ENCODE results near the gene ELP5. TPM values are rescaled to one million over a fixed set of nuclear protein-coding genes. Genes with fewer than 3 reads are reported as not detected.

The ELP5 gene
- total RNA-seq, 1 experiment from 2014 or later, result 20.3 TPM

DNA sequence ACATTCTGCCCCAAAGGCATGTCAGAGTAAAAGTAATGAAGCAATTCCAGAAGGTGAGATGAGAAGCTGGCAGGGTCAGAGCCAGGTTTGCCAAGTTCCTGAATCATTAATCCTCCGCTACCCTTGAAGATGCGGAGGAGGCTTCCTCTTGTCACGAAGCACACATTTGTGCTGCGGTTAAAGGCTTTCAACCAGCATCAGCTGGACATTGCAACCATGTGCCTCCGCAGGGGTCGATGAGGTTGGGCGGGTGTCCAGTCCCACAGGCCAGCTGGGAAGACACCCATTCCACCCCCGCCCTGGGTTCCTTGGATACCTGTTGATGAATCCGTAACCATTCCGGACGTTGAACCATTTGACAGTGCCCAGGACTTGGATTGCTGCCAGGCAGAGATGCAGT is 41.1 kb downstream of the ELP5 start:
- no TSS peak for BruUV-seq (replicated peaks)
- H3K4me1 Mint-ChIP-seq (ENCODE audit: low read depth, unreplicated experiment), result peaks cover 15% of the 10 kb centered on the region
- intact Hi-C loops (cut with micrococcal nuclease; ENCODE audit: unreplicated experiment), result no loop called here
- H3K27ac Mint-ChIP-seq (ENCODE audit: unreplicated experiment), result no peak overlapping the region
- no peaks in the 10 kb centered on the region for H3K9me3 Mint-ChIP-seq (ENCODE audit: low read depth, unreplicated experiment)
- H3K4me3 Mint-ChIP-seq (ENCODE audit: low read depth, unreplicated experiment), result no peak overlapping the region
- DNase-seq, result no peak
- H3K36me3 Mint-ChIP-seq (ENCODE audit: insufficient read depth, unreplicated experiment), result peaks cover 8% of the 10 kb centered on the region
- peaks cover 20% of the 10 kb centered on the region for H3K27me3 Mint-ChIP-seq (ENCODE audit: unreplicated experiment)
- TF ChIP-seq, protein P1, sequence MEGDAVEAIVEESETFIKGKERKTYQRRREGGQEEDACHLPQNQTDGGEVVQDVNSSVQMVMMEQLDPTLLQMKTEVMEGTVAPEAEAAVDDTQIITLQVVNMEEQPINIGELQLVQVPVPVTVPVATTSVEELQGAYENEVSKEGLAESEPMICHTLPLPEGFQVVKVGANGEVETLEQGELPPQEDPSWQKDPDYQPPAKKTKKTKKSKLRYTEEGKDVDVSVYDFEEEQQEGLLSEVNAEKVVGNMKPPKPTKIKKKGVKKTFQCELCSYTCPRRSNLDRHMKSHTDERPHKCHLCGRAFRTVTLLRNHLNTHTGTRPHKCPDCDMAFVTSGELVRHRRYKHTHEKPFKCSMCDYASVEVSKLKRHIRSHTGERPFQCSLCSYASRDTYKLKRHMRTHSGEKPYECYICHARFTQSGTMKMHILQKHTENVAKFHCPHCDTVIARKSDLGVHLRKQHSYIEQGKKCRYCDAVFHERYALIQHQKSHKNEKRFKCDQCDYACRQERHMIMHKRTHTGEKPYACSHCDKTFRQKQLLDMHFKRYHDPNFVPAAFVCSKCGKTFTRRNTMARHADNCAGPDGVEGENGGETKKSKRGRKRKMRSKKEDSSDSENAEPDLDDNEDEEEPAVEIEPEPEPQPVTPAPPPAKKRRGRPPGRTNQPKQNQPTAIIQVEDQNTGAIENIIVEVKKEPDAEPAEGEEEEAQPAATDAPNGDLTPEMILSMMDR (IDR thresholded peaks at IDR 0.05; ENCODE audit: unreplicated experiment), result no peak
- CTCF ChIA-PET, result no interaction called here

DNA sequence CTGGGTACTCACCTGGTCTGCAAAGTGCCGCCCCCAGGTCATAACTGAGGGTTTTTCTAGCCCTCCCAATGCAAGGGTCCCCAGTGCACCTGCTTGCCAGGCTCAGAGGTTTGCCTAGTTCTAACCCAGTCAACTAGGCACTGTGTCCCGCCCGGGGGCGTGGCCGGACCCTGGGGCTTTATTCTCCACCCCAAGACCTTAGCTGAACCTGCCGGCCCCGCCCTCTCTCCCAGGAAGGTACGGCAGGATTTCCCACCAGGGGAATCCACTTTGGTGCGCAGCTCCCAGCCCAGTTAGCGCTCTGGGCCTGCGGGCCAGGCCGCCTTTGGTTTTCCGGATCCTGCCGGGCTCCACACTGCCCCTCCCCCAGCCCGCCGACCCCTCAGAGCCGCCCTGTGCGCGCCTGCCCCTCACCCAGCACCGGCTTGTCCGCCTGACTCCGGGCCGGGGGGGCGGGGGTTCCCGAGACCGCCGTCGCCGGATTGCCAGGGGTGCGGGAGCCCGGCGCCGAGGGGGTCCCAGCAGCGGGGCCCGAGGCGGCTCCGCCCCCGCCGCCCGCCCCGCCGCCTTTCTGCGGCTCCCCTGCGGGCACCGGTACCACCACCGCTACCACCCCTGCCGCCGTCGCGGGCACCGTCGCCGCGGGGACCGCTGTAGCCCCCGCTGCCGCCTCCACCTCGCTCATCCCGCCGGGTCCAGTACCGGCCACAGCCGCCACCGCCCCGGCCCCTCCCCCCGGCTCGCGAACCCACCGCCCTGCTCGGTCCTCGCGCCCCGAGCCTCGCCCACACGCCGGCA is 42.0 kb downstream of the ELP5 start:
- peaks cover 15% of the 10 kb centered on the region for H3K4me1 Mint-ChIP-seq (ENCODE audit: low read depth, unreplicated experiment)
- BruUV-seq (replicated peaks), result no TSS peak
- TF ChIP-seq, protein P1 (IDR thresholded peaks at IDR 0.05; ENCODE audit: unreplicated experiment), result no peak
- H3K36me3 Mint-ChIP-seq (ENCODE audit: insufficient read depth, unreplicated experiment), result peaks cover 8% of the 10 kb centered on the region
- DNase-seq, result no peak
- intact Hi-C loops (cut with micrococcal nuclease; ENCODE audit: unreplicated experiment), result loop anchor here (2.0 kb wide), 1 partner anchor 13 kb away; the partner anchor contains the start of gene SLC2A4
- no peaks in the 10 kb centered on the region for H3K9me3 Mint-ChIP-seq (ENCODE audit: low read depth, unreplicated experiment)
- CTCF ChIA-PET, result no interaction called here
- H3K27ac Mint-ChIP-seq (ENCODE audit: unreplicated experiment), result no peak overlapping the region
- peaks cover 12% of the 10 kb centered on the region for H3K27me3 Mint-ChIP-seq (ENCODE audit: unreplicated experiment)
- no peak overlapping the region for H3K4me3 Mint-ChIP-seq (ENCODE audit: low read depth, unreplicated experiment)

DNA sequence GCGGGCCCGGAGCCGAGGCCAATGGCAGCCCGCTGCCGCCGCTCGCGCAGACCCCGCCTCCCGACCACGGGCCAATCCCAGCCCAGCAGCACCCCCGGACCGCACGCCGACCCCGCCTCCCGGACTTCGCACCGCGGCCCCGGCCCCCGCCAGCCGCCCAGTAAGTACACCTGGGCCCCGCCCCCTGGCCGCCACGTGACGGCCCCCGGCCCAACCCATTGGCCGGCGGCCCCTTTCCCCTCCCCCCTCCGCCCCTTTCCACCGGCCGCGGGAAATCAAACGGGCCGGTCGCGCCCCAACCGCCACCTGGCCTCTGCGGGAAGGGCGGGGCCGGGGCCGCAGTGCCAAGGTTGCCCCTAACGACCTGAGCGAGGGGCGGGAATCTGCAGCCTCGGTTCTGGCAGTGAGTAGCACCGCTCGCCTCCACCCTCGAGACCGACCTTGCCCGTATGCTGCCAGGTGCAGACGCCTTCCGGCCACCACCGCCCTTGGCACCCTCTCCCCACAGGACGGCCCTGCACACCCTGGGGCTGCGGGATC is 42.7 kb downstream of the ELP5 start, which contains the start of gene YBX2:
YBX2 (minus strand) TSS at position 26 of the 540 bp plus-strand sequence. CDS start 139 bp downstream, outside the sequence.
- no peak within 1 kb of the TSS for H3K27ac Mint-ChIP-seq (ENCODE audit: unreplicated experiment)
- BruUV-seq (replicated peaks), result no TSS peak
- TF ChIP-seq, protein P1 (IDR thresholded peaks at IDR 0.05; ENCODE audit: unreplicated experiment), result no peak
- CTCF ChIA-PET, result no interaction called here
- H3K9me3 Mint-ChIP-seq (ENCODE audit: low read depth, unreplicated experiment), result no peaks in the 10 kb centered on the region
- intact Hi-C loops (cut with micrococcal nuclease; ENCODE audit: unreplicated experiment), result loop anchor here (2.0 kb wide), 1 partner anchor 14 kb away; the partner anchor contains the start of gene SLC2A4
- peak; percentile 68 for DNase-seq
- peaks cover 8% of the 10 kb centered on the region for H3K36me3 Mint-ChIP-seq (ENCODE audit: insufficient read depth, unreplicated experiment)
- peaks cover 15% of the 10 kb centered on the region for H3K4me1 Mint-ChIP-seq (ENCODE audit: low read depth, unreplicated experiment)
- H3K27me3 Mint-ChIP-seq (ENCODE audit: unreplicated experiment), result peaks cover 15% of the 10 kb centered on the region
- H3K4me3 Mint-ChIP-seq (ENCODE audit: low read depth, unreplicated experiment), result peak within 1 kb of the TSS; percentile 46

DNA sequence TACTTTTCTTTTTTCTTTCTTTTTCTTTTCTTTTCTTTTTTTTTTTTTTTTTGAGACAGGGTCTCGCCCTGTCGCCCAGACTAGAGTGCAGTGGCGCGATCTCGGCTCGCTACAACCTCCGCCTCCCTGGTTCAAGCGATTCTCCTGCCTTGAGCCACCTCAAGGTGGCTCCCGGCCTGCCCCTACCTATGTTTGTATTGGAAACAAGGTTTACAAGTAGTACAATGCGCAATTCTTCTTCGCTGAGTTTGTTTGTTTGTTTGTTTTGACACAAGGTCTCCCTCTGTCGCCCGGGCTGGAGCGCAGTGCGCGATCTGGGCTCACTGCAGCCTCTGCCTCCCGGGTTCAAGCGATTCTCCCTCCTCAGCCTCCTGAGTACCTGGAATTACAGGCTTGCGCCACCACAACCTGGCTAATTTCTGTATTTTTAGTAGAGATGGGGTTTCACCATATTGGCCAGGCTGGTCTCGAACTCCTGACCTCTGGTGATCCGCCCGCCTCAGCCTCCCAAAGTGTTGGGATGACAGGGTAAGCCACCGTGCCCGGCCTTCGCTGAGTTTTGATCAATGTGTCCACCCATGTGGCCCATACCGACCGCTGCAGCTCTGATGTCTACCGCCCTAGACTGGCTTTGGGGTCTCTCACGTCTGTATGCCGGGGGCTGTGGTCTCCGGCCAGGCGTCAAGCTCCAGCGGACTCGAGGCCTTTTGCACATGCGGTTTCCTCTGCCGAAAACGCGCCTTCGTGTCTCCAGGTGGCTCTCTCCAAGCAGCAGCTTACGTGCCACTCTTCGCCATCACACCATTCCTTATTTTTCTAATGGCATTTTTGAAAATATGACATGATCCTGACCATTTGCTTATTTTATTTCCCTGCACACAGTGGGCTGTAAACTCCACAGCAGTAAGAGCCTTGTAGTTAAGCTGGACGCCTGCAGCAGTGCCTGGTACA is 43.5 kb downstream of the ELP5 start:
- no TSS peak for BruUV-seq (replicated peaks)
- Mint-ChIP-seq H3K27me3 (ENCODE audit: unreplicated experiment) (peaks cover 23% of the 10 kb centered on the region), H3K4me1 (ENCODE audit: low read depth, unreplicated experiment) (peaks cover 15% of the 10 kb centered on the region), H3K4me3 (ENCODE audit: low read depth, unreplicated experiment) (peak overlapping the region; percentile 52), H3K27ac (ENCODE audit: unreplicated experiment) (no peak overlapping the region), H3K36me3 (ENCODE audit: insufficient read depth, unreplicated experiment) (peaks cover 7% of the 10 kb centered on the region), H3K9me3 (ENCODE audit: low read depth, unreplicated experiment) (no peaks in the 10 kb centered on the region)
- TF ChIP-seq, protein P1 (IDR thresholded peaks at IDR 0.05; ENCODE audit: unreplicated experiment), result no peak
- DNase-seq, result no peak
- CTCF ChIA-PET, result interaction anchor here (0.9 to 1.4 kb wide), 5 partner anchors 15 to 75 kb away, joined by 3 to 14 read pairs (median 7); partner anchors contain the start of genes GABARAP, NEURL4 and SLC2A4
- intact Hi-C loops (cut with micrococcal nuclease; ENCODE audit: unreplicated experiment), result loop anchor here (2.0 kb wide), 1 partner anchor 15 kb away; the partner anchor contains the start of gene SLC2A4

All from Calu3 (cell line).